OCI-LY7 (cell line): ENCODE data around the gene SLC16A8. TPM values are rescaled to one million over a fixed set of nuclear protein-coding genes. Genes with fewer than 3 reads are reported as not detected.

ENCODE experiments used
- BruUV-seq: library from RNA; stranded (reverse); fragments of 400-500 nt; replicated peaks from 2 replicates; lab custom pipeline; 2021; lab: Mats Ljungman, UMichigan
- CTCF ChIA-PET: fragments of 300-600 bp; sonication (Branson Sonifier 250); formaldehyde crosslinking; loops from one replicate; lab custom pipeline; 2022; ENCODE audit warnings: antibody characterized with exemption; ENCODE audit not compliant: unreplicated experiment; lab: Charles Lee
- POLR2A ChIA-PET: fragments of 300-600 bp; sonication (Branson Sonifier 250); formaldehyde crosslinking; loops from one replicate; lab custom pipeline; 2022; ENCODE audit warnings: antibody characterized with exemption; lab: Charles Lee
- DNase-seq: peaks from one replicate; pipeline ENCODE4 v3.0.0-alpha.2; 2015; ENCODE audit warnings: low spot score
- H2AFZ ChIP-seq: fragments of 200-600 bp; sonication (generic), shearing (Covaris generic); 2 replicates; pipeline ENCODE4 v1.6.1; 2014; ENCODE audit warnings: mild to moderate bottlenecking, antibody characterized with exemption, low read length, moderate library complexity
- H3K27ac ChIP-seq: fragments of 200-600 bp; sonication (generic); 2 replicates; pipeline ENCODE4 v1.5.1; 2014; ENCODE audit warnings: mixed run types, low read depth, mild to moderate bottlenecking, moderate library complexity, low read length, inconsistent platforms; ENCODE audit not compliant: poor library complexity, severe bottlenecking
- H3K36me3 ChIP-seq: fragments of 200-600 bp; sonication (generic); 2 replicates; pipeline ENCODE4 v1.6.1; 2014; ENCODE audit warnings: mild to moderate bottlenecking, antibody characterized with exemption, low read length, moderate library complexity, mixed read lengths; ENCODE audit not compliant: insufficient read depth
- H3K4me1 ChIP-seq: fragments of 200-600 bp; sonication (generic); 2 replicates; pipeline ENCODE4 v1.5.1; 2014; ENCODE audit warnings: mild to moderate bottlenecking, low read length; ENCODE audit not compliant: insufficient read depth, poor library complexity, severe bottlenecking
- H3K4me2 ChIP-seq: fragments of 200-600 bp; sonication (generic); 2 replicates; pipeline ENCODE4 v1.6.1; 2014; ENCODE audit warnings: mild to moderate bottlenecking, low read length
- H3K4me3 ChIP-seq: fragments of 200-600 bp; sonication (generic); 2 replicates; pipeline ENCODE4 v1.5.1; 2014; ENCODE audit warnings: mild to moderate bottlenecking, low read depth, low read length; ENCODE audit not compliant: poor library complexity, severe bottlenecking
- H3K79me2 ChIP-seq: fragments of 200-600 bp; sonication (generic); 2 replicates; pipeline ENCODE4 v1.6.1; 2016; ENCODE audit warnings: low read depth, mild to moderate bottlenecking, low read length, moderate library complexity, mixed read lengths; ENCODE audit not compliant: insufficient read depth
- H3K9me2 ChIP-seq: fragments of 200-600 bp; sonication (generic); 2 replicates; pipeline ENCODE4 v1.6.1; 2016; ENCODE audit warnings: mild to moderate bottlenecking, low read length, mixed read lengths; ENCODE audit not compliant: insufficient read depth
- H3K9me3 ChIP-seq: fragments of 200-600 bp; sonication (generic); 2 replicates; pipeline ENCODE4 v1.6.1; 2014; ENCODE audit warnings: mild to moderate bottlenecking, mixed run types, low read length, mixed read lengths
- H4K20me1 ChIP-seq: fragments of 200-600 bp; sonication (generic); 2 replicates; pipeline ENCODE4 v1.6.1; 2014; ENCODE audit warnings: mild to moderate bottlenecking, antibody characterized with exemption, low read length, moderate library complexity, mixed read lengths; ENCODE audit not compliant: insufficient read depth
- CTCF ChIP-seq: fragments of 200-600 bp; sonication (generic); conservative IDR thresholded peaks from 2 replicates; pipeline ENCODE4 v1.5.1; 2014; ENCODE audit warnings: mild to moderate bottlenecking, antibody characterized with exemption, low read length, moderate library complexity, mixed read lengths
- EZH2phosphoT487 ChIP-seq: fragments of 200-600 bp; sonication (generic); IDR thresholded peaks from 2 replicates; pipeline ENCODE4 v1.6.1; 2018; ENCODE audit warnings: low read depth, borderline replicate concordance, mild to moderate bottlenecking, mixed run types, antibody characterized with exemption, low read length, moderate library complexity, mixed read lengths
- intact Hi-C: fragments of 100-400 bp; cut with micrococcal nuclease; formaldehyde crosslinking; loops from one replicate; pipeline ENCODE4 v1.10.0; 2022; ENCODE audit not compliant: unreplicated experiment
- total RNA-seq, 2 experiments: library from RNA; depleted of rRNA in 1 of 2; stranded (reverse); fragments of >200 nt in 1 of 2; shearing (Covaris generic) in 1 of 2; gene quantifications; 2 replicates each; pipeline ENCODE4 v1.2.3, GENCODE V29; 2014 to 2022

The SLC16A8 gene
- total RNA-seq, 2 experiments from 2014 or later, result not detected

- DNase-seq, result no peak
- no peaks in the 10 kb centered on the region for H3K9me3 ChIP-seq
- no peak overlapping the region for H3K4me3 ChIP-seq
- POLR2A ChIA-PET, result interaction anchor here (0.6 kb wide), 1 partner anchor 445 kb away, joined by 3 read pairs; no protein-coding TSS in a partner anchor
- no peak for TF ChIP-seq EZH2phosphoT487
- TF ChIP-seq CTCF, result no peak
- H4K20me1 ChIP-seq, result no peaks in the 10 kb centered on the region
- no peak overlapping the region for H3K27ac ChIP-seq
- H2AFZ ChIP-seq, result no peak overlapping the region
- no peaks in the 10 kb centered on the region for H3K9me2 ChIP-seq
- no peaks in the 10 kb centered on the region for H3K36me3 ChIP-seq
- H3K79me2 ChIP-seq, result no peaks in the 10 kb centered on the region
- no TSS peak for BruUV-seq
- intact Hi-C loops, result no loop called here
- no peaks in the 10 kb centered on the region for H3K4me1 ChIP-seq
- CTCF ChIA-PET, result interaction anchor here (0.7 kb wide), 1 partner anchor 88 kb away, joined by 3 read pairs; no protein-coding TSS in a partner anchor
- no peak overlapping the region for H3K4me2 ChIP-seq
Observed at GRCh38 chr22:38098410-38099249, 14.6 kb upstream of the SLC16A8 start.

- DNase-seq, result no peak
- no peak overlapping the region for H3K4me2 ChIP-seq
- intact Hi-C loops, result no loop called here
- no peaks in the 10 kb centered on the region for H4K20me1 ChIP-seq
- no peaks in the 10 kb centered on the region for H3K9me3 ChIP-seq
- no peak overlapping the region for H3K27ac ChIP-seq
- no peaks in the 10 kb centered on the region for H3K79me2 ChIP-seq
- TF ChIP-seq CTCF, result no peak
- TF ChIP-seq EZH2phosphoT487, result no peak
- CTCF ChIA-PET, result interaction anchor here (1.3 kb wide), 1 partner anchor 46 kb away, joined by 5 read pairs; no protein-coding TSS in a partner anchor
- H3K4me3 ChIP-seq, result no peak overlapping the region
- no peak overlapping the region for H2AFZ ChIP-seq
- POLR2A ChIA-PET, result interaction anchor here (0.7 kb wide), 1 partner anchor 158 kb away, joined by 3 read pairs; no protein-coding TSS in a partner anchor
- no peaks in the 10 kb centered on the region for H3K9me2 ChIP-seq
- no peaks in the 10 kb centered on the region for H3K4me1 ChIP-seq
- BruUV-seq, result no TSS peak
- H3K36me3 ChIP-seq, result no peaks in the 10 kb centered on the region
Observed at GRCh38 chr22:38097557-38098409, 13.8 kb upstream of the SLC16A8 start.
